Endothelial cell of umbilical vein (primary cell): ENCODE data around the gene SFI1. TPM values are rescaled to one million over a fixed set of nuclear protein-coding genes. Genes with fewer than 3 reads are reported as not detected.

Source experiments
- BruUV-seq: library from RNA; stranded (reverse); fragments of 400-500 nt; replicated peaks from 2 replicates; lab custom pipeline; 2021; lab: Mats Ljungman, UMichigan
- CTCF ChIA-PET: fragments of 300-600, 350-600 bp; sonication (Branson Sonifier 250); formaldehyde crosslinking; loops from one replicate; lab custom pipeline; 2021; ENCODE audit warnings: antibody characterized with exemption, inconsistent platforms; lab: Charles Lee
- POLR2A ChIA-PET: fragments of 300-600, 350-600 bp; sonication (Branson Sonifier 250); formaldehyde crosslinking; loops from one replicate; lab custom pipeline; 2021; ENCODE audit warnings: antibody characterized with exemption, inconsistent platforms; lab: Charles Lee
- DNase-seq: peaks from one replicate; pipeline ENCODE4 v3.0.0-alpha.2; 2011; ENCODE audit warnings: low read depth, low spot score
- FAIRE-seq: peaks from 2 replicates; lab custom pipeline; 2011; peaks lifted over from hg19 to GRCh38; lab: Jason Lieb, UNC
- H2AFZ ChIP-seq: 2 replicates; pipeline ENCODE4 v1.6.0; 2012; ENCODE audit warnings: low read depth, low read length, control low read depth, inconsistent platforms
- H3K27ac ChIP-seq: 2 replicates; pipeline ENCODE4 v1.5.1; 2011; ENCODE audit warnings: low read depth, mild to moderate bottlenecking, control low read depth, low read length, moderate library complexity; ENCODE audit not compliant: insufficient read depth
- H3K27me3 ChIP-seq, 2 experiments: 2 replicates each; pipeline versions ENCODE4 v1.6.0 to v1.6.1; 2011; ENCODE audit warnings: low read length in 2 of 2, mixed read lengths in 1 of 2; ENCODE audit not compliant: control insufficient read depth in 2 of 2, insufficient read depth in 2 of 2
- H3K36me3 ChIP-seq, 2 experiments: 2 replicates in 1 of 2; 3 replicates in 1 of 2; pipeline ENCODE4 v1.5.1; 2011; ENCODE audit warnings: low read length in 2 of 2, mild to moderate bottlenecking in 1 of 2, moderate library complexity in 1 of 2; ENCODE audit not compliant: control insufficient read depth in 2 of 2, insufficient read depth in 2 of 2; ENCODE audit errors: extremely low read depth in 1 of 2
- H3K4me1 ChIP-seq: 3 replicates; pipeline ENCODE4 v1.5.1; 2011; ENCODE audit warnings: mild to moderate bottlenecking, low read length; ENCODE audit not compliant: control insufficient read depth, insufficient read depth; ENCODE audit errors: extremely low read depth
- H3K4me2 ChIP-seq: 2 replicates; pipeline ENCODE4 v1.6.1; 2011; ENCODE audit warnings: low read length, control low read depth, mixed read lengths; ENCODE audit not compliant: insufficient read depth
- H3K4me3 ChIP-seq, 3 experiments: fragments of 200-600 bp in 1 of 3; sonication (generic), shearing (Covaris generic) in 1 of 3; replicated peaks in 1 of 3; 2 replicates each; pipeline ENCODE4 v1.5.1; 2011 to 2016; ENCODE audit warnings: control low read depth in 3 of 3, low read length in 3 of 3, mild to moderate bottlenecking in 2 of 3, inconsistent platforms in 1 of 3, low read depth in 1 of 3, moderate library complexity in 1 of 3; ENCODE audit not compliant: insufficient read depth in 1 of 3
- H3K79me2 ChIP-seq: 2 replicates; pipeline ENCODE4 v1.6.0; 2012; ENCODE audit warnings: low read length, inconsistent platforms; ENCODE audit not compliant: control insufficient read depth, insufficient read depth
- H3K9ac ChIP-seq: replicated peaks from 2 replicates; pipeline ENCODE3; 2011; ENCODE audit warnings: low read length, control low read depth; ENCODE audit not compliant: insufficient read depth; ENCODE audit errors: extremely low read depth
- H3K9me1 ChIP-seq: replicated peaks from 3 replicates; pipeline ENCODE4 v1.6.0; 2011; ENCODE audit warnings: mild to moderate bottlenecking, low read length; ENCODE audit not compliant: control insufficient read depth, insufficient read depth; ENCODE audit errors: extremely low read depth
- H3K9me3 ChIP-seq: replicated peaks from 2 replicates; pipeline ENCODE4 v1.5.1; 2012; ENCODE audit warnings: low read length, inconsistent platforms; ENCODE audit not compliant: control insufficient read depth, insufficient read depth
- H4K20me1 ChIP-seq: replicated peaks from 2 replicates; pipeline ENCODE3; 2011; ENCODE audit warnings: mild to moderate bottlenecking, low read length; ENCODE audit not compliant: control insufficient read depth, insufficient read depth; ENCODE audit errors: extremely low read depth
- EZH2 ChIP-seq: IDR thresholded peaks from 2 replicates; pipeline ENCODE4 v1.6.1; 2012; ENCODE audit warnings: borderline replicate concordance, low read depth, mild to moderate bottlenecking, moderate library complexity, low read length, inconsistent platforms; ENCODE audit not compliant: severe bottlenecking
- GATA2 ChIP-seq: IDR thresholded peaks from 2 replicates; pipeline ENCODE4 v1.7.0; 2011; ENCODE audit warnings: low read depth, mild to moderate bottlenecking, moderate library complexity, mixed read lengths, low read length; ENCODE audit not compliant: insufficient read length, insufficient read depth
- JUN ChIP-seq: IDR thresholded peaks from 2 replicates; pipeline ENCODE4 v1.6.1; 2011; ENCODE audit warnings: borderline replicate concordance, low read depth; ENCODE audit not compliant: insufficient read length, insufficient read depth
- MYC ChIP-seq: IDR thresholded peaks from one replicate; pipeline ENCODE4 v1.6.1; 2011; ENCODE audit warnings: mild to moderate bottlenecking, low read depth, low read length
- POLR2A ChIP-seq: IDR thresholded peaks from 2 replicates; pipeline ENCODE4 v1.6.1; 2012; ENCODE audit warnings: low read depth, mild to moderate bottlenecking, control low read depth, low read length
- POLR2AphosphoS5 ChIP-seq: IDR thresholded peaks from 2 replicates; pipeline ENCODE4 v1.6.1; 2012; ENCODE audit warnings: low read depth, mild to moderate bottlenecking, control low read depth, low read length, moderate library complexity; ENCODE audit not compliant: insufficient read depth
- dilution Hi-C: fragments of 300-500 bp; cut with MboI; formaldehyde crosslinking; loops from one replicate; pipeline ENCODE4 v1.15.0; 2019; ENCODE audit warnings: low sequenced_read_pairs; ENCODE audit not compliant: extremely low pct_ligation_motif_present
- intact Hi-C: fragments of 100-400 bp; cut with micrococcal nuclease; formaldehyde crosslinking; loops from one replicate; pipeline ENCODE4 v1.10.0; 2022
- polyA plus RNA-seq, 4 experiments: library from polyadenylated mRNA; depleted of rRNA in 3 of 4; stranded (reverse) in 3 of 4; unstranded in 1 of 4; fragments of >200 nt; gene quantifications; 2 replicates each; pipeline versions ENCODE4 v1.2.1 to v1.2.3, GENCODE V29; 2011 to 2012; ENCODE audit warnings: missing spikeins in 1 of 4
- total RNA-seq: library from RNA; stranded (reverse); gene quantifications from 2 replicates; pipeline ENCODE4 v1.2.3, GENCODE V29; 2021
- TF ChIP-seq, protein P1 (sequence below): IDR thresholded peaks from 2 replicates; pipeline ENCODE4 v1.6.1; 2011; ENCODE audit not compliant: insufficient read depth, insufficient read length
- TF ChIP-seq, protein P2 (sequence below), 2 donors: IDR thresholded peaks; 1 replicate in 1 of 2; 2 replicates in 1 of 2; pipeline ENCODE4 v1.5.1; 2011; ENCODE audit warnings: low read length in 2 of 2, mild to moderate bottlenecking in 2 of 2, moderate library complexity in 2 of 2, control low read depth in 1 of 2, inconsistent platforms in 1 of 2, low read depth in 1 of 2; ENCODE audit not compliant: insufficient read depth in 1 of 2; ENCODE audit errors: extremely low read depth in 1 of 2

Gene SFI1
- total and polyA plus RNA-seq, 2 donors (not counting 3 experiments of a cell fraction or from before 2014, with no cell fraction given) = 12.5 to 46.4 TPM

DNA sequence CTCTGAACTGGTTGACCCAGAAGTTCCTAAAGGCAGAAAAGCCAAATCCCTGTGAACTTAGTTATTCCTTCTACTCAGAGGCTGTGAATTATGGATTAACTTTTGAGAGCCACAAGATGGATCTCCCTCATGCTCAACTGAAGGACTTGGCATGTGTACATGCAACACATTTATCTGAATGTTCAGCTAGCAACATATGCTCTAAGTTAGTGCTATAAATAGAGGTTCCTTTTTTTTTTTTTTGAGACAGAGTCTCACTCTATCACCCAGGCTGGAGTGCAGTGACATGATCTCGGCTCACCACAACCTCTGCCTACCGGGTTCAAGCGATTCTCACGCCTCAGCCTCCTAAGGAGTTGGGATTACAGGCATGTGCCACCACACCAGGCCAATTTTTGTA is 46.8 kb upstream of the SFI1 start:
- no peak for TF ChIP-seq JUN
- TF ChIP-seq, protein P1, sequence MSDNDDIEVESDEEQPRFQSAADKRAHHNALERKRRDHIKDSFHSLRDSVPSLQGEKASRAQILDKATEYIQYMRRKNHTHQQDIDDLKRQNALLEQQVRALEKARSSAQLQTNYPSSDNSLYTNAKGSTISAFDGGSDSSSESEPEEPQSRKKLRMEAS = no peak
- TF ChIP-seq, protein P2, sequence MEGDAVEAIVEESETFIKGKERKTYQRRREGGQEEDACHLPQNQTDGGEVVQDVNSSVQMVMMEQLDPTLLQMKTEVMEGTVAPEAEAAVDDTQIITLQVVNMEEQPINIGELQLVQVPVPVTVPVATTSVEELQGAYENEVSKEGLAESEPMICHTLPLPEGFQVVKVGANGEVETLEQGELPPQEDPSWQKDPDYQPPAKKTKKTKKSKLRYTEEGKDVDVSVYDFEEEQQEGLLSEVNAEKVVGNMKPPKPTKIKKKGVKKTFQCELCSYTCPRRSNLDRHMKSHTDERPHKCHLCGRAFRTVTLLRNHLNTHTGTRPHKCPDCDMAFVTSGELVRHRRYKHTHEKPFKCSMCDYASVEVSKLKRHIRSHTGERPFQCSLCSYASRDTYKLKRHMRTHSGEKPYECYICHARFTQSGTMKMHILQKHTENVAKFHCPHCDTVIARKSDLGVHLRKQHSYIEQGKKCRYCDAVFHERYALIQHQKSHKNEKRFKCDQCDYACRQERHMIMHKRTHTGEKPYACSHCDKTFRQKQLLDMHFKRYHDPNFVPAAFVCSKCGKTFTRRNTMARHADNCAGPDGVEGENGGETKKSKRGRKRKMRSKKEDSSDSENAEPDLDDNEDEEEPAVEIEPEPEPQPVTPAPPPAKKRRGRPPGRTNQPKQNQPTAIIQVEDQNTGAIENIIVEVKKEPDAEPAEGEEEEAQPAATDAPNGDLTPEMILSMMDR (IDR thresholded peaks at IDR 0.05; ENCODE audit: extremely low read depth in 1 of 2, insufficient read depth in 1 of 2, low read depth in 1 of 2, low read length in 2 of 2) = no peak
- TF ChIP-seq EZH2 = no peak
- TF ChIP-seq MYC = no peak
- TF ChIP-seq GATA2 = no peak
- TF ChIP-seq POLR2A = no peak
- TF ChIP-seq POLR2AphosphoS5 = no peak
- dilution Hi-C loops = no loop called here
- Histone ChIP-seq H3K9me1 (no peaks in the 10 kb centered on the region), H4K20me1 (no peaks in the 10 kb centered on the region), H3K9me3 (no peaks in the 10 kb centered on the region), H3K79me2 (no peaks in the 10 kb centered on the region), H3K27me3 (no peaks in the 10 kb centered on the region), H3K4me3 (no peak overlapping the region), H3K36me3 (peaks cover 16 to 21% of the 10 kb centered on the region in 2 experiments), H3K9ac (no peak overlapping the region), H3K27ac (no peak overlapping the region), H3K4me2 (no peak overlapping the region), H3K4me1 (no peaks in the 10 kb centered on the region), H2AFZ (no peak overlapping the region)
- ChIA-PET POLR2A (no interaction called here), CTCF (no interaction called here)
- BruUV-seq = no TSS peak
- FAIRE-seq (no peak), DNase-seq (no peak)
- intact Hi-C loops = no loop called here
